Naive thymus-derived CD4-positive, alpha-beta T cell (primary cell): ENCODE data around the gene SMS. TPM values are rescaled to one million over a fixed set of nuclear protein-coding genes. Genes with fewer than 3 reads are reported as not detected.

ENCODE experiments used
- ATAC-seq: fragments of 150-1000 bp; cut with Tn5 transposase; 2 replicates; pipeline ENCODE4 v1.10.0; 2021; ENCODE audit warnings: mild to moderate bottlenecking, moderate library complexity
- CTCF ChIA-PET: fragments of 350-600 bp; sonication (Branson Sonifier 250); formaldehyde crosslinking; loops from one replicate; lab custom pipeline; 2021; ENCODE audit warnings: antibody characterized with exemption; lab: Charles Lee
- POLR2A ChIA-PET: fragments of 350-600 bp; sonication (Branson Sonifier 250); formaldehyde crosslinking; loops from one replicate; lab custom pipeline; 2021; ENCODE audit warnings: antibody characterized with exemption, inconsistent platforms; lab: Charles Lee
- DNase-seq, 9 donors: peaks; one replicate each; pipeline versions ENCODE4 v3.0.0 to v3.0.0-alpha.2; 2020 to 2022; ENCODE audit warnings: mixed read lengths in 1 of 9
- H3K27ac ChIP-seq: one replicate; pipeline ENCODE4 v1.7.0; 2013; ENCODE audit warnings: mild to moderate bottlenecking, low read depth, low read length, moderate library complexity
- H3K27me3 ChIP-seq, 2 donors: one replicate each; pipeline ENCODE4 v1.7.0; 2013; ENCODE audit warnings: low read length in 2 of 2, mild to moderate bottlenecking in 2 of 2, moderate library complexity in 2 of 2; ENCODE audit not compliant: control insufficient read depth in 2 of 2, insufficient read depth in 2 of 2
- H3K36me3 ChIP-seq, 3 experiments: 1 replicate in 2 of 3; 2 replicates in 1 of 3; pipeline ENCODE4 v1.7.0; 2013; ENCODE audit warnings: low read length in 3 of 3, mild to moderate bottlenecking in 3 of 3, moderate library complexity in 1 of 3; ENCODE audit not compliant: insufficient read depth in 3 of 3, control insufficient read depth in 2 of 3
- H3K4me1 ChIP-seq, 2 donors: one replicate each; pipeline ENCODE4 v1.7.0; 2013; ENCODE audit warnings: low read length in 2 of 2, mild to moderate bottlenecking in 2 of 2, moderate library complexity in 1 of 2; ENCODE audit not compliant: control insufficient read depth in 2 of 2, insufficient read depth in 2 of 2
- H3K4me3 ChIP-seq: 2 replicates; pipeline ENCODE4 v1.7.0; 2013; ENCODE audit warnings: mild to moderate bottlenecking, low read length
- H3K9me3 ChIP-seq, 3 experiments: 1 replicate in 2 of 3; 2 replicates in 1 of 3; pipeline ENCODE4 v1.7.0; 2013; ENCODE audit warnings: low read length in 3 of 3; ENCODE audit not compliant: control insufficient read depth in 2 of 3
- H3K27ac Mint-ChIP-seq, 9 donors: one replicate each; pipeline ENCODE4 v1.8.0; 2020 to 2022; ENCODE audit warnings: mixed read lengths in 9 of 9, mild to moderate bottlenecking in 8 of 9, moderate library complexity in 5 of 9, inconsistent platforms in 2 of 9
- H3K27me3 Mint-ChIP-seq, 5 donors: one replicate each; pipeline ENCODE4 v1.8.0; 2021 to 2022; ENCODE audit warnings: mixed read lengths in 5 of 5, mild to moderate bottlenecking in 1 of 5
- H3K36me3 Mint-ChIP-seq, 5 donors: one replicate each; pipeline ENCODE4 v1.8.0; 2020 to 2022; ENCODE audit warnings: mixed read lengths in 5 of 5, mild to moderate bottlenecking in 3 of 5, inconsistent platforms in 1 of 5
- H3K4me1 Mint-ChIP-seq, 7 donors: one replicate each; pipeline ENCODE4 v1.8.0; 2020 to 2022; ENCODE audit warnings: mixed read lengths in 7 of 7, mild to moderate bottlenecking in 3 of 7, inconsistent platforms in 1 of 7
- H3K4me3 Mint-ChIP-seq, 10 donors: one replicate each; pipeline ENCODE4 v1.8.0; 2020 to 2022; ENCODE audit warnings: mild to moderate bottlenecking in 10 of 10, mixed read lengths in 10 of 10, moderate library complexity in 6 of 10, inconsistent platforms in 2 of 10
- H3K9me3 Mint-ChIP-seq, 11 donors: one replicate each; pipeline ENCODE4 v1.8.0; 2020 to 2022; ENCODE audit warnings: mixed read lengths in 11 of 11, mild to moderate bottlenecking in 4 of 11, inconsistent platforms in 1 of 11, moderate library complexity in 1 of 11
- intact Hi-C, 2 donors: fragments of 100-400 bp; cut with micrococcal nuclease; formaldehyde crosslinking; loops; one replicate each; pipeline ENCODE4 v1.15.1; 2023
- polyA plus RNA-seq, 2 donors: library from polyadenylated mRNA; unstranded; fragments of 300-500 nt; fragmentation: Illumina TruSeq; gene quantifications; one replicate each; pipeline ENCODE4 v1.2.3, GENCODE V29; 2021
- total RNA-seq, 6 experiments: library from RNA in 5 of 6; stranded (reverse) in 5 of 6; gene quantifications; 1 replicate in 5 of 6; 2 replicates in 1 of 6; pipeline ENCODE4 v1.2.3 and lab custom pipeline; 2021 to 2026

The SMS gene
- total and polyA plus RNA-seq, 7 experiments from 2014 or later = 14.7 to 57.4 (median 20.4) TPM

- Mint-ChIP-seq H3K4me1 (peaks cover 0 to 14% (median 5%) of the 10 kb centered on the region in 7 donors), H3K27ac (peak overlapping the region in 3 of 9 donors; percentile 1 to 64 (median 47)), H3K36me3 (peaks cover 0 to 18% (median 0%) of the 10 kb centered on the region in 5 donors), H3K9me3 (no peaks in the 10 kb centered on the region), H3K4me3 (peak overlapping the region in 1 of 10 donors; percentile 33), H3K27me3 (no peaks in the 10 kb centered on the region)
- Histone ChIP-seq H3K27ac (no peak overlapping the region), H3K36me3 (no peaks in the 10 kb centered on the region), H3K27me3 (no peaks in the 10 kb centered on the region), H3K4me1 (no peaks in the 10 kb centered on the region), H3K9me3 (no peaks in the 10 kb centered on the region), H3K4me3 (no peak overlapping the region)
- peak; percentile 83 for ATAC-seq
- ChIA-PET POLR2A (no interaction called here), CTCF (no interaction called here)
- intact Hi-C loops = no loop called here
- no peak for DNase-seq
Measured at GRCh38 chrX:21996872-21997455, 56.5 kb downstream of the SMS start.

DNA sequence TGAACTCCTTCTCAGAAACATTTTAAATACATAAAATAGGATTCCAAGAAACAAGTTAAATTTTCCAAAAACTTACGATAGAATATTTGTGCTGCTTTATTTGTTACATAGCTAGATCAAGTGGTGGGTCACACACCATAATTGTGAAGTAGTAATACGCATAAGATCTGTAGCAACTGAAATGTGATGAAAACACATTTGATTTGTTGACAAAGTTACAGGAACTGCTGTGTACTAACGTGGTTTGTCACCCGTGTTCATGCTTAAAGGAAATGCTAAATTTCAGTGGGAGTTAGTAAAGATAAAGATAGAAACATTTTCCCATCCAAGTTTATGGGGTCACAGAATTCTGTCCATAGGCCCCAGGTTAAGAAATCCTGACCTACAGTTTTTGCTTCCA, 57.5 kb downstream of the SMS start:
- CTCF ChIA-PET = no interaction called here
- POLR2A ChIA-PET = no interaction called here
- ATAC-seq (no peak), DNase-seq (no peak)
- intact Hi-C loops = no loop called here
- no peaks in the 10 kb centered on the region for H3K4me1 ChIP-seq
- H3K9me3 Mint-ChIP-seq = no peaks in the 10 kb centered on the region
- H3K27me3 Mint-ChIP-seq = no peaks in the 10 kb centered on the region
- H3K27ac ChIP-seq = no peak overlapping the region
- H3K4me3 Mint-ChIP-seq = no peak overlapping the region
- peaks cover 0 to 14% (median 5%) of the 10 kb centered on the region in 7 donors for H3K4me1 Mint-ChIP-seq
- H3K36me3 Mint-ChIP-seq = peaks cover 0 to 18% (median 4%) of the 10 kb centered on the region in 5 donors
- no peak overlapping the region for H3K4me3 ChIP-seq
- H3K27me3 ChIP-seq = no peaks in the 10 kb centered on the region
- H3K36me3 ChIP-seq = no peaks in the 10 kb centered on the region
- H3K9me3 ChIP-seq = no peaks in the 10 kb centered on the region
- no peak overlapping the region for H3K27ac Mint-ChIP-seq

- Mint-ChIP-seq H3K27me3 (no peaks in the 10 kb centered on the region), H3K27ac (no peak overlapping the region)
- CTCF ChIA-PET = no interaction called here
Measured at GRCh38 chrX:22004866-22005265, 64.4 kb downstream of the SMS start.

GRCh38 chrX:22012051-22012450, 71.5 kb downstream of the SMS start:
- Mint-ChIP-seq H3K9me3 (peaks cover 0 to 4% (median 0%) of the 10 kb centered on the region in 11 donors), H3K4me3 (no peak overlapping the region), H3K27ac (peak overlapping the region in 1 of 9 donors; percentile 7), H3K27me3 (no peaks in the 10 kb centered on the region), H3K36me3 (peaks cover 0 to 5% (median 0%) of the 10 kb centered on the region in 5 donors), H3K4me1 (no peaks in the 10 kb centered on the region)
- Histone ChIP-seq H3K4me3 (no peak overlapping the region), H3K36me3 (no peaks in the 10 kb centered on the region), H3K4me1 (no peaks in the 10 kb centered on the region), H3K27me3 (no peaks in the 10 kb centered on the region), H3K9me3 (no peaks in the 10 kb centered on the region), H3K27ac (no peak overlapping the region)
- ChIA-PET CTCF (no interaction called here), POLR2A (no interaction called here)
- intact Hi-C loops = no loop called here
- ATAC-seq (no peak), DNase-seq (no peak)

More at GRCh38 chrX:22004866-22005265, 64.4 kb downstream of the SMS start:
- no peaks in the 10 kb centered on the region for H3K9me3 ChIP-seq
- POLR2A ChIA-PET = no interaction called here
- no peak for ATAC-seq
- Mint-ChIP-seq H3K9me3 (peaks cover 0 to 4% (median 0%) of the 10 kb centered on the region in 11 donors), H3K4me3 (peak overlapping the region in 1 of 10 donors; percentile 12), H3K4me1 (peaks cover 0 to 5% (median 0%) of the 10 kb centered on the region in 7 donors), H3K36me3 (peaks cover 0 to 36% (median 11%) of the 10 kb centered on the region in 5 donors)
- H3K4me1 ChIP-seq = no peaks in the 10 kb centered on the region
- H3K27me3 ChIP-seq = no peaks in the 10 kb centered on the region
- no peaks in the 10 kb centered on the region for H3K36me3 ChIP-seq
- no peak for DNase-seq
- H3K27ac ChIP-seq = no peak overlapping the region
- intact Hi-C loops = no loop called here
- no peak overlapping the region for H3K4me3 ChIP-seq

GRCh38 chrX:22012931-22013330, 72.4 kb downstream of the SMS start:
- no peak overlapping the region for H3K4me3 Mint-ChIP-seq
- Histone ChIP-seq H3K36me3 (no peaks in the 10 kb centered on the region), H3K9me3 (no peaks in the 10 kb centered on the region), H3K27me3 (no peaks in the 10 kb centered on the region), H3K4me1 (no peaks in the 10 kb centered on the region), H3K27ac (no peak overlapping the region), H3K4me3 (no peak overlapping the region)
- H3K27me3 Mint-ChIP-seq = no peaks in the 10 kb centered on the region
- H3K27ac Mint-ChIP-seq = no peak overlapping the region
- ChIA-PET POLR2A (no interaction called here), CTCF (no interaction called here)
- H3K9me3 Mint-ChIP-seq = peaks cover 0 to 4% (median 0%) of the 10 kb centered on the region in 11 donors
- intact Hi-C loops = no loop called here
- peaks cover 0 to 3% (median 0%) of the 10 kb centered on the region in 5 donors for H3K36me3 Mint-ChIP-seq
- DNase-seq = no peak
- no peaks in the 10 kb centered on the region for H3K4me1 Mint-ChIP-seq
- no peak for ATAC-seq

GRCh38 chrX:22015139-22015750, 74.7 kb downstream of the SMS start:
- ATAC-seq = no peak
- no peak for DNase-seq
- no peaks in the 10 kb centered on the region for H3K4me1 ChIP-seq
- no peaks in the 10 kb centered on the region for H3K27me3 Mint-ChIP-seq
- no peaks in the 10 kb centered on the region for H3K4me1 Mint-ChIP-seq
- H3K36me3 ChIP-seq = no peaks in the 10 kb centered on the region
- peaks cover 0 to under 1% (median 0%) of the 10 kb centered on the region in 11 donors for H3K9me3 Mint-ChIP-seq
- no peak overlapping the region for H3K4me3 ChIP-seq
- H3K36me3 Mint-ChIP-seq = peaks cover 0 to 1% (median 0%) of the 10 kb centered on the region in 5 donors
- ChIA-PET POLR2A (no interaction called here), CTCF (interaction anchor here (0.7 kb wide), 1 partner anchor 23 kb away, joined by 3 read pairs; no protein-coding TSS in a partner anchor)
- H3K4me3 Mint-ChIP-seq = no peak overlapping the region
- no peak overlapping the region for H3K27ac Mint-ChIP-seq
- intact Hi-C loops = no loop called here
- H3K27me3 ChIP-seq = no peaks in the 10 kb centered on the region
- H3K27ac ChIP-seq = no peak overlapping the region
- H3K9me3 ChIP-seq = no peaks in the 10 kb centered on the region
